ENCODE measurements around the gene JMJD8. TPM values are rescaled to one million over a fixed set of nuclear protein-coding genes. Genes with fewer than 3 reads are reported as not detected.

Gene JMJD8
- total and polyA plus RNA-seq, 2 experiments from 2014 or later = 48.5 to 82.5 TPM

DNA sequence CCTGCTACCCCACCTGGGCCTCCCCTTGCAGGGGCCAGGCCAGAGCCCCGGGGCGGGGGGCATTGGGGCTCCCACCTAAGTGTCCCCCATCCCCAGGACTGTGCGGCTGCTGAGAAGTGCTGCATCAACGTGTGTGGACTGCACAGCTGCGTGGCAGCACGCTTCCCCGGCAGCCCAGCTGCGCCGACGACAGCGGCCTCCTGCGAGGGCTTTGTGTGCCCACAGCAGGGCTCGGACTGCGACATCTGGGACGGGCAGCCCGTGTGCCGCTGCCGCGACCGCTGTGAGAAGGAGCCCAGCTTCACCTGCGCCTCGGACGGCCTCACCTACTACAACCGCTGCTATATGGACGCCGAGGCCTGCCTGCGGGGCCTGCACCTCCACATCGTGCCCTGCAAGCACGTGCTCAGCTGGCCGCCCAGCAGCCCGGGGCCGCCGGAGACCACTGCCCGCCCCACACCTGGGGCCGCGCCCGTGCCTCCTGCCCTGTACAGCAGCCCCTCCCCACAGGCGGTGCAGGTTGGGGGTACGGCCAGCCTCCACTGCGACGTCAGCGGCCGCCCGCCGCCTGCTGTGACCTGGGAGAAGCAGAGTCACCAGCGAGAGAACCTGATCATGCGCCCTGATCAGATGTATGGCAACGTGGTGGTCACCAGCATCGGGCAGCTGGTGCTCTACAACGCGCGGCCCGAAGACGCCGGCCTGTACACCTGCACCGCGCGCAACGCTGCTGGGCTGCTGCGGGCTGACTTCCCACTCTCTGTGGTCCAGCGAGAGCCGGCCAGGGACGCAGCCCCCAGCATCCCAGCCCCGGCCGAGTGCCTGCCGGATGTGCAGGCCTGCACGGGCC lies 51.4 kb downstream of the JMJD8 start:
- Histone ChIP-seq H4K20me1 (replicated peaks; ENCODE audit: insufficient read depth) (no peaks in the 10 kb centered on the region), H3K4me1 (ENCODE audit: insufficient read depth) (peaks cover 18% of the 10 kb centered on the region), H3K27me3 (ENCODE audit: insufficient read depth) (no peaks in the 10 kb centered on the region), H3K79me2 (replicated peaks; ENCODE audit: insufficient read depth) (no peaks in the 10 kb centered on the region; the same call in 1 of the 2 replicates), H3K4me3 (no peak overlapping the region), H3K27ac (ENCODE audit: low read depth) (no peak overlapping the region), H2AFZ (no peak overlapping the region), H3K9me2 (ENCODE audit: insufficient read depth) (no peaks in the 10 kb centered on the region), H3K36me3 (ENCODE audit: insufficient read depth) (no peaks in the 10 kb centered on the region), H3F3A (replicated peaks; ENCODE audit: low read depth) (0 out of 2 replicates have a peak, but pooled peaks cover 3% of the 10 kb centered on the region), H3K4me2 (no peak overlapping the region)
- DNase-seq (ENCODE audit: low spot score) (no peak), ATAC-seq (no peak)
- Mint-ChIP-seq H3K36me3 (ENCODE audit: low read depth) (no peaks in the 10 kb centered on the region), H3K9me3 (peaks cover 4% of the 10 kb centered on the region; the same call in 2 of the 3 replicates), H3K27ac (no peak overlapping the region), H3K4me1 (peaks cover 17% of the 10 kb centered on the region), H3K27me3 (ENCODE audit: insufficient read depth, low read depth, poor library complexity) (peaks cover 17% of the 10 kb centered on the region), H3K4me3 (no peak overlapping the region)
- no peak for TF ChIP-seq POLR2AphosphoS5 (IDR thresholded peaks at IDR 0.05; ENCODE audit: low read depth)
- no peak for TF ChIP-seq NANOG (IDR thresholded peaks at IDR 0.05; ENCODE audit: borderline replicate concordance)
- no peak for TF ChIP-seq ZNF114 (CRISPR knock-in tag; IDR thresholded peaks at IDR 0.05)
- TF ChIP-seq, protein P1, sequence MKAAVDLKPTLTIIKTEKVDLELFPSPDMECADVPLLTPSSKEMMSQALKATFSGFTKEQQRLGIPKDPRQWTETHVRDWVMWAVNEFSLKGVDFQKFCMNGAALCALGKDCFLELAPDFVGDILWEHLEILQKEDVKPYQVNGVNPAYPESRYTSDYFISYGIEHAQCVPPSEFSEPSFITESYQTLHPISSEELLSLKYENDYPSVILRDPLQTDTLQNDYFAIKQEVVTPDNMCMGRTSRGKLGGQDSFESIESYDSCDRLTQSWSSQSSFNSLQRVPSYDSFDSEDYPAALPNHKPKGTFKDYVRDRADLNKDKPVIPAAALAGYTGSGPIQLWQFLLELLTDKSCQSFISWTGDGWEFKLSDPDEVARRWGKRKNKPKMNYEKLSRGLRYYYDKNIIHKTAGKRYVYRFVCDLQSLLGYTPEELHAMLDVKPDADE (IDR thresholded peaks at IDR 0.05) = no peak
- no peak for TF ChIP-seq CREB1 (CRISPR knock-in tag; IDR thresholded peaks at IDR 0.05; ENCODE audit: low read depth)
- no peak for TF ChIP-seq EZH2 (IDR thresholded peaks at IDR 0.05; ENCODE audit: low read depth, unreplicated experiment)
- no peak for TF ChIP-seq JUNB (IDR thresholded peaks at IDR 0.05; ENCODE audit: unreplicated experiment)
- TF ChIP-seq, protein P2, sequence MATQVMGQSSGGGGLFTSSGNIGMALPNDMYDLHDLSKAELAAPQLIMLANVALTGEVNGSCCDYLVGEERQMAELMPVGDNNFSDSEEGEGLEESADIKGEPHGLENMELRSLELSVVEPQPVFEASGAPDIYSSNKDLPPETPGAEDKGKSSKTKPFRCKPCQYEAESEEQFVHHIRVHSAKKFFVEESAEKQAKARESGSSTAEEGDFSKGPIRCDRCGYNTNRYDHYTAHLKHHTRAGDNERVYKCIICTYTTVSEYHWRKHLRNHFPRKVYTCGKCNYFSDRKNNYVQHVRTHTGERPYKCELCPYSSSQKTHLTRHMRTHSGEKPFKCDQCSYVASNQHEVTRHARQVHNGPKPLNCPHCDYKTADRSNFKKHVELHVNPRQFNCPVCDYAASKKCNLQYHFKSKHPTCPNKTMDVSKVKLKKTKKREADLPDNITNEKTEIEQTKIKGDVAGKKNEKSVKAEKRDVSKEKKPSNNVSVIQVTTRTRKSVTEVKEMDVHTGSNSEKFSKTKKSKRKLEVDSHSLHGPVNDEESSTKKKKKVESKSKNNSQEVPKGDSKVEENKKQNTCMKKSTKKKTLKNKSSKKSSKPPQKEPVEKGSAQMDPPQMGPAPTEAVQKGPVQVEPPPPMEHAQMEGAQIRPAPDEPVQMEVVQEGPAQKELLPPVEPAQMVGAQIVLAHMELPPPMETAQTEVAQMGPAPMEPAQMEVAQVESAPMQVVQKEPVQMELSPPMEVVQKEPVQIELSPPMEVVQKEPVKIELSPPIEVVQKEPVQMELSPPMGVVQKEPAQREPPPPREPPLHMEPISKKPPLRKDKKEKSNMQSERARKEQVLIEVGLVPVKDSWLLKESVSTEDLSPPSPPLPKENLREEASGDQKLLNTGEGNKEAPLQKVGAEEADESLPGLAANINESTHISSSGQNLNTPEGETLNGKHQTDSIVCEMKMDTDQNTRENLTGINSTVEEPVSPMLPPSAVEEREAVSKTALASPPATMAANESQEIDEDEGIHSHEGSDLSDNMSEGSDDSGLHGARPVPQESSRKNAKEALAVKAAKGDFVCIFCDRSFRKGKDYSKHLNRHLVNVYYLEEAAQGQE (IDR thresholded peaks at IDR 0.05; ENCODE audit: unreplicated experiment) = no peak
- no peak for TF ChIP-seq ZNF331 (CRISPR knock-in tag; IDR thresholded peaks at IDR 0.05; ENCODE audit: low read depth)
- no peak for TF ChIP-seq STAT1 (IDR thresholded peaks at IDR 0.05; ENCODE audit: unreplicated experiment)
- TF ChIP-seq, protein P3, sequence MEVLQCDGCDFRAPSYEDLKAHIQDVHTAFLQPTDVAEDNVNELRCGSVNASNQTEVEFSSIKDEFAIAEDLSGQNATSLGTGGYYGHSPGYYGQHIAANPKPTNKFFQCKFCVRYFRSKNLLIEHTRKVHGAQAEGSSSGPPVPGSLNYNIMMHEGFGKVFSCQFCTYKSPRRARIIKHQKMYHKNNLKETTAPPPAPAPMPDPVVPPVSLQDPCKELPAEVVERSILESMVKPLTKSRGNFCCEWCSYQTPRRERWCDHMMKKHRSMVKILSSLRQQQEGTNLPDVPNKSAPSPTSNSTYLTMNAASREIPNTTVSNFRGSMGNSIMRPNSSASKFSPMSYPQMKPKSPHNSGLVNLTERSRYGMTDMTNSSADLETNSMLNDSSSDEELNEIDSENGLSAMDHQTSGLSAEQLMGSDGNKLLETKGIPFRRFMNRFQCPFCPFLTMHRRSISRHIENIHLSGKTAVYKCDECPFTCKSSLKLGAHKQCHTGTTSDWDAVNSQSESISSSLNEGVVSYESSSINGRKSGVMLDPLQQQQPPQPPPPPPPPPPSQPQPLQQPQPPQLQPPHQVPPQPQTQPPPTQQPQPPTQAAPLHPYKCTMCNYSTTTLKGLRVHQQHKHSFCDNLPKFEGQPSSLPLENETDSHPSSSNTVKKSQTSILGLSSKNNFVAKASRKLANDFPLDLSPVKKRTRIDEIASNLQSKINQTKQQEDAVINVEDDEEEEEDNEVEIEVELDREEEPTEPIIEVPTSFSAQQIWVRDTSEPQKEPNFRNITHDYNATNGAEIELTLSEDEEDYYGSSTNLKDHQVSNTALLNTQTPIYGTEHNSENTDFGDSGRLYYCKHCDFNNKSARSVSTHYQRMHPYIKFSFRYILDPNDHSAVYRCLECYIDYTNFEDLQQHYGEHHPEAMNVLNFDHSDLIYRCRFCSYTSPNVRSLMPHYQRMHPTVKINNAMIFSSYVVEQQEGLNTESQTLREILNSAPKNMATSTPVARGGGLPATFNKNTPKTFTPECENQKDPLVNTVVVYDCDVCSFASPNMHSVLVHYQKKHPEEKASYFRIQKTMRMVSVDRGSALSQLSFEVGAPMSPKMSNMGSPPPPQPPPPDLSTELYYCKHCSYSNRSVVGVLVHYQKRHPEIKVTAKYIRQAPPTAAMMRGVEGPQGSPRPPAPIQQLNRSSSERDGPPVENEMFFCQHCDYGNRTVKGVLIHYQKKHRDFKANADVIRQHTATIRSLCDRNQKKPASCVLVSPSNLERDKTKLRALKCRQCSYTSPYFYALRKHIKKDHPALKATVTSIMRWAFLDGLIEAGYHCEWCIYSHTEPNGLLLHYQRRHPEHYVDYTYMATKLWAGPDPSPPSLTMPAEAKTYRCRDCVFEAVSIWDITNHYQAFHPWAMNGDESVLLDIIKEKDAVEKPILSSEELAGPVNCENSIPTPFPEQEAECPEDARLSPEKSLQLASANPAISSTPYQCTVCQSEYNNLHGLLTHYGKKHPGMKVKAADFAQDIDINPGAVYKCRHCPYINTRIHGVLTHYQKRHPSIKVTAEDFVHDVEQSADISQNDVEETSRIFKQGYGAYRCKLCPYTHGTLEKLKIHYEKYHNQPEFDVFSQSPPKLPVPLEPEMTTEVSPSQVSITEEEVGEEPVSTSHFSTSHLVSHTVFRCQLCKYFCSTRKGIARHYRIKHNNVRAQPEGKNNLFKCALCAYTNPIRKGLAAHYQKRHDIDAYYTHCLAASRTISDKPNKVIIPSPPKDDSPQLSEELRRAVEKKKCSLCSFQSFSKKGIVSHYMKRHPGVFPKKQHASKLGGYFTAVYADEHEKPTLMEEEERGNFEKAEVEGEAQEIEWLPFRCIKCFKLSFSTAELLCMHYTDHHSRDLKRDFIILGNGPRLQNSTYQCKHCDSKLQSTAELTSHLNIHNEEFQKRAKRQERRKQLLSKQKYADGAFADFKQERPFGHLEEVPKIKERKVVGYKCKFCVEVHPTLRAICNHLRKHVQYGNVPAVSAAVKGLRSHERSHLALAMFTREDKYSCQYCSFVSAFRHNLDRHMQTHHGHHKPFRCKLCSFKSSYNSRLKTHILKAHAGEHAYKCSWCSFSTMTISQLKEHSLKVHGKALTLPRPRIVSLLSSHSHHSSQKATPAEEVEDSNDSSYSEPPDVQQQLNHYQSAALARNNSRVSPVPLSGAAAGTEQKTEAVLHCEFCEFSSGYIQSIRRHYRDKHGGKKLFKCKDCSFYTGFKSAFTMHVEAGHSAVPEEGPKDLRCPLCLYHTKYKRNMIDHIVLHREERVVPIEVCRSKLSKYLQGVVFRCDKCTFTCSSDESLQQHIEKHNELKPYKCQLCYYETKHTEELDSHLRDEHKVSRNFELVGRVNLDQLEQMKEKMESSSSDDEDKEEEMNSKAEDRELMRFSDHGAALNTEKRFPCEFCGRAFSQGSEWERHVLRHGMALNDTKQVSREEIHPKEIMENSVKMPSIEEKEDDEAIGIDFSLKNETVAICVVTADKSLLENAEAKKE (CRISPR knock-in tag; IDR thresholded peaks at IDR 0.05) = no peak
- TF ChIP-seq, protein P4, sequence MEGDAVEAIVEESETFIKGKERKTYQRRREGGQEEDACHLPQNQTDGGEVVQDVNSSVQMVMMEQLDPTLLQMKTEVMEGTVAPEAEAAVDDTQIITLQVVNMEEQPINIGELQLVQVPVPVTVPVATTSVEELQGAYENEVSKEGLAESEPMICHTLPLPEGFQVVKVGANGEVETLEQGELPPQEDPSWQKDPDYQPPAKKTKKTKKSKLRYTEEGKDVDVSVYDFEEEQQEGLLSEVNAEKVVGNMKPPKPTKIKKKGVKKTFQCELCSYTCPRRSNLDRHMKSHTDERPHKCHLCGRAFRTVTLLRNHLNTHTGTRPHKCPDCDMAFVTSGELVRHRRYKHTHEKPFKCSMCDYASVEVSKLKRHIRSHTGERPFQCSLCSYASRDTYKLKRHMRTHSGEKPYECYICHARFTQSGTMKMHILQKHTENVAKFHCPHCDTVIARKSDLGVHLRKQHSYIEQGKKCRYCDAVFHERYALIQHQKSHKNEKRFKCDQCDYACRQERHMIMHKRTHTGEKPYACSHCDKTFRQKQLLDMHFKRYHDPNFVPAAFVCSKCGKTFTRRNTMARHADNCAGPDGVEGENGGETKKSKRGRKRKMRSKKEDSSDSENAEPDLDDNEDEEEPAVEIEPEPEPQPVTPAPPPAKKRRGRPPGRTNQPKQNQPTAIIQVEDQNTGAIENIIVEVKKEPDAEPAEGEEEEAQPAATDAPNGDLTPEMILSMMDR (conservative IDR thresholded peaks at IDR 0.05; ENCODE audit: low read depth in 2 of 2) = no peak
- no peak for TF ChIP-seq EZH2phosphoT487 (IDR thresholded peaks at IDR 0.05; ENCODE audit: unreplicated experiment)
